A549 (cell line): ENCODE results near the gene C1orf105.

Source experiments
- CBX2 ChIP-seq: fragments of 200-600 bp; sonication (generic); IDR thresholded peaks from 2 replicates; pipeline ENCODE4 v1.6.1; 2016; ENCODE audit warnings: low read depth, mild to moderate bottlenecking, borderline replicate concordance
- CTCF ChIP-seq: fragments of >200 bp; sonication (Bioruptor Twin); formaldehyde crosslinking; IDR thresholded peaks from 3 replicates; pipeline ENCODE4 v1.5.1; 2016

DNA sequence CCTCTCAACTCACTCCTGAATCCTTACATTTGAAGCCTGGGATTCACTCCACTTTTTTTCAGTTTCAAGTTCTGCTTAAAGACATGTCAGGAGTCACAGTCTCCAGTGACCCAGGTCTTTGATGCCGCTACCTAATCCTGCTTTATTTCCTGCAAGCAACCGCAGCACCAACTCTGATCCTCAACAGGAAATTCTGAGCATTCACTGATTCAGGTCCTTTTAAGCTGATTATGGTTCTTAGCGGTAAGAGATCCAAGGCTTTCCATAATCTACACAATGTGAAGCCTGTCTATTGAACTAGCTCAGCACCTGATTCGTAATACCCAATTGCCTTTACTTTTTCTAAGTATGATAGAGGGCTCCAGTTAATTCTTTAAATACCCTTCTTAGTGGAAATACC is 67.1 kb downstream of the C1orf105 start:
- TF ChIP-seq CTCF: no peak
- no peak for TF ChIP-seq CBX2
